Right lobe of liver (tissue), 4 donors: ENCODE data around the gene HSD17B8.

Experiments
- CTCF ChIP-seq, 4 donors: fragments of 200-600 bp in 3 of 4; fragments of 450-650 bp in 1 of 4; IDR thresholded peaks; one replicate each; pipeline versions ENCODE4 v1.5.1 to v1.8.0; 2016 to 2022; ENCODE audit warnings: antibody characterized with exemption in 4 of 4, mild to moderate bottlenecking in 2 of 4
- POLR2A ChIP-seq: fragments of 450-650 bp; IDR thresholded peaks from one replicate; pipeline ENCODE4 v1.6.1; 2017; ENCODE audit warnings: antibody characterized with exemption, mild to moderate bottlenecking
- donor health status: DM: no; HTN: no; CAD: no.
- donor health status: DM: no; HTN: no; CAD: no.
- donor health status: DM: no; HTN: yes; CAD: no.

- no peak for TF ChIP-seq CTCF (IDR thresholded peaks at IDR 0.05)
- no peak for TF ChIP-seq POLR2A
Measured at GRCh38 chr6:33185654-33186187, 18.7 kb upstream of the HSD17B8 start.
